GM18517 (cell line): ENCODE data around the gene JAG2.

Experiments used
- ATAC-seq: cut with Tn5 transposase; IDR thresholded peaks from one replicate; pipeline ENCODE4 v1.9.1; 2021; ENCODE audit warnings: mild to moderate bottlenecking, moderate library complexity; ENCODE audit not compliant: unreplicated experiment

The JAG2 gene

DNA sequence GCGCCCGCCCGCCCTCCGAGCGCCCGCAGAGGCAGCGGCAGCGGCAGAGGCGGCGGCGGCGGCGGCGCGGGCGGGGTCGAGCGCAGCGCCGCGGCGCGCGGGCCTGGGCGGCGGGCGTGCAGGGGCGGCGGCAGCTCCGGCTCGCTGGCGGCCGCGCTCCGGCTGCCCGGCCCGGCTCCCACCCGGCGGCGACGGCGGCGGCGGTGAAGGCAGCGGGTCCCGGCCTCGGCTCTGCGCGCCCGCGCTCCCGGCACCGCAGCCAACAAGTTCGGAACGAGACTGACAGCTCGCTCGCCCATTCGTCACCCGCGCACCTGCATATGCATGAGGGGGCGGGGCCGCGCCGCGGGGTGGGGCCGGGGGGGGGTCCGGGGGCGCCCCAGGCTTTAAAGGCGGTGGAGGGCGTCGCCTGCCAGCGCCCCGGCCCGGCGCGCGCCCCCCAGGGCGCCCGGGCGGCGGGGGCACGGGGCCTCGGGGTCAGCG, at the start of gene JAG2:
TSS of gene JAG2 (minus strand) at position 281 of the 483 bp plus-strand sequence. CDS start 356 bp downstream, outside the sequence.
- no peak for ATAC-seq

GRCh38 chr14:105217774-105218173, 49.2 kb upstream of the JAG2 start:
- ATAC-seq = no peak

GRCh38 chr14:105216490-105217247, 48.1 kb upstream of the JAG2 start:
- no peak for ATAC-seq

GRCh38 chr14:105215602-105216001, 47.0 kb upstream of the JAG2 start:
- ATAC-seq = no peak

- ATAC-seq = no peak
Measured at GRCh38 chr14:105214324-105214915, 45.8 kb upstream of the JAG2 start.

GRCh38 chr14:105213361-105213760, 44.8 kb upstream of the JAG2 start:
- ATAC-seq = no peak

DNA sequence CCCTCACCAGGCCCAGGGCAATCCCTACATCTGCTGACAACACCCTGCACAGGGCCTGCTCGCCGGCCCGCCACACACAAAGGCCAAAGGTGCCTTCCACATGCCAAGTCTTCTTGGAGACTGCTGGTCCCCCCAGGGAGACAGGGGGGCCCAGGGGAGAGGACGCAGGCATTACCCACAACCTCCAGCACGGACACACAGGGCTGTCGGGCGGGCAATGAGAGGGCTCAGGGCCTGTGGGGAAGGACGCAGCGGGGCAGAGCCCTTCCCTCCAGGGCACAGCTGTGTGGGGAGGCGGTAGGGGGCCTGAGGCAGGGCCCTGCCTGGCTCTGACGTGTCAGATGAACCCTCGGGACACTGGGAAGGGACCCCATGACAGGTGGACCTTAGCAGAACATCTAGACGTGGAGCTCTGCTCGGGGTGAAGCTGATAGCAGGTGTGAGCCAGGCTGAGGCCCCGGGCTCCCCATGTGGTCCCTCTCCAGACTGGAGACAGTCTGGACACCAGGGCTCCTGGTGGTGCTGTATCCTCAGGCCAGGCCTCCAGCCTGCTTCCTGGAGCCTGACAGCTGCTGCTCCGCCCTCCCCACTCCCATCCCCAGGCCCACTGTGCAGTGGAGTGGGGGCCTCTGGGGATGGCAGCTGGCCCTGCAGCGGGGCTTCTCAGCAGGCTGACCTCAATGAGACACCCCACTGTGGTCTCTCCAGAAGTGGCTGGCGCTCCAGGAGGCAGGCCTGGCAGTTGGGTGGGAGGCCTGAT, 44.1 kb upstream of the JAG2 start:
- ATAC-seq = no peak

DNA sequence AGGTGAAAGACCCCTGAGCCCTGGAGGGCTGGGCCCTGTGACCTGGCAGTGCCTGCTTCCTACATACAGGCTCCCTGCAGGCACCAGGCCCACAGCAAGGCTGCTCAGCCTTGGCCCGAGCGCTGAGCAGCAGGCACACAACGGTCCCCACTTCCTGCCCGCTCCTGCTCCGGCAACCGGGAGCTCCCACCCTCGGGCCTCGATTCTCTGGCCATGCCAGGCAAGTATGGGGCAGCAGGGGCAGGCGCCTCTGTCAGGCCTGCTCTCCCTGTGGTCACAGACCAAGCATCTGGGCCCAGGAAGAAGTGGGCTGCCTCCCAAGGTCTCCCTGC, 43.1 kb upstream of the JAG2 start:
- ATAC-seq = no peak

DNA sequence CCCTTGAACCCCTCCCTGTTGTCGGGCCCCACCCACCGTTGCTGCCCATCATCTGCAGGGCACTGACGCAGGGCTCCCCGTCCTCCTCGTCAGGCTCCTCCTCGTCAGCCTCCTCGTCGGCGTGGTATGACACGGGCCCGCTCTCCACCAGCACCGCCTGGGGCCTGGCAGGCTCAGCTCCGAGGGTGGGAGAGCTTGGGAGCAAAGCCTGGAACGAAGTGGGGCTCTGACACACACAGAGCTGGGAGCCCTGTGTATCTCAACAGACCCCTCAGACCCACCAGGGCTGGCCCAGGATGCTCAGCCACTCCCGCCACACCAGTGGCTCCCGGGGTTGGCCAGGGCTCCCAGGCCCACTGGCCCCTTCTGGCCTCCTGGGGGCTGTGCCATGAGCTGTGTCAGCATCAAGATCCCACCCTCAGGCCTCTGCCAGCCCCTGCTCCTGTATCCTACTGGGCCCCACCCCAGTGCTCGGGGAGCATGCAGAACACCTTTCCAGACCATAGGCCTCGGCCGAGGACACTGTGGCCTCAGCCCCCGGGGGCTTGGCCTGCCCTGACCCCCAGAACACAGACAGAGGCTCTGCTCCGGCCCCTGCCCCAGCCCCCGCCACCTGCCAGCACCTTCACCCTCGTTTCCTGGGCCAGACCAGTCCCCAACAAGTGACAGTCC, 42.6 kb upstream of the JAG2 start:
- ATAC-seq = no peak

DNA sequence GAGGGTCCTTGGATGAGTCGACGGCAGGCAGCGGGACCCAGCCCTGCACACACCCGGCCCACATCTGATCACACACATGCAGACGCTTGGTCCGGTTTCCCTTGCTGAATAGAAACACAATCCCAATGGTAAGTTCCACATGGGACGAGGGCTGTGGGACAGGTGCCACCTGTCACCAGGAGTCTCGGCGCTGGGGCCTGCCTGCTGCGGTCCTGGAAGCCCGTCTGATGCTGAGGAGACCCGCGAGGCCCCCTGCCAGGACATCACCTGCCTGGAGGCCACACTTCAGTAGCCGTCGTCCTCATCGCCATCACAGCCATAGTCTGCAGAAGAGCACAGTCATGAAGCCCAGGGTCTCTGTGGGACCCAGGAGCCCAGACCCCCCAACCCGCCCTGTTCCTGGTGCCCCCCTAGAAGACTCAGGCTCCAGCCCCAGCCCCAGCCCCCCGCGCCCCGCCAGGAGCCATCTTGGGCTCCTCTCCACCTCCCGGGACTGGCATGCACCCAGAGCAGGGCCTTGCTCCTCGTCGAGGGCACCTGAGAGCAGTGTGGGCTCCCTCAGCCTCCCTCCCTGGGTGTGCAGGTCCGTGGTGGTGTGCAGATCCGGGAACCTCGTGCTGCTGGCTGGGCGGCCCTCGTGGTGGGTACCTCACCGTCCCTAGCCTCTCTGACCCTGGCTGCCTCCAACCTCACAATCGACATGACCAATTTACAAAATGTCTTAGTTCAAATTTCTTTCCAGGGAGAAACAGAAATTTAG, 41.9 kb upstream of the JAG2 start:
- no peak for ATAC-seq

- no peak for ATAC-seq
Measured at GRCh38 chr14:105209646-105210045, 41.1 kb upstream of the JAG2 start.

- ATAC-seq = no peak
Measured at GRCh38 chr14:105209091-105209490, 40.5 kb upstream of the JAG2 start.

- ATAC-seq = no peak
Measured at GRCh38 chr14:105208738-105209075, 40.1 kb upstream of the JAG2 start.

DNA sequence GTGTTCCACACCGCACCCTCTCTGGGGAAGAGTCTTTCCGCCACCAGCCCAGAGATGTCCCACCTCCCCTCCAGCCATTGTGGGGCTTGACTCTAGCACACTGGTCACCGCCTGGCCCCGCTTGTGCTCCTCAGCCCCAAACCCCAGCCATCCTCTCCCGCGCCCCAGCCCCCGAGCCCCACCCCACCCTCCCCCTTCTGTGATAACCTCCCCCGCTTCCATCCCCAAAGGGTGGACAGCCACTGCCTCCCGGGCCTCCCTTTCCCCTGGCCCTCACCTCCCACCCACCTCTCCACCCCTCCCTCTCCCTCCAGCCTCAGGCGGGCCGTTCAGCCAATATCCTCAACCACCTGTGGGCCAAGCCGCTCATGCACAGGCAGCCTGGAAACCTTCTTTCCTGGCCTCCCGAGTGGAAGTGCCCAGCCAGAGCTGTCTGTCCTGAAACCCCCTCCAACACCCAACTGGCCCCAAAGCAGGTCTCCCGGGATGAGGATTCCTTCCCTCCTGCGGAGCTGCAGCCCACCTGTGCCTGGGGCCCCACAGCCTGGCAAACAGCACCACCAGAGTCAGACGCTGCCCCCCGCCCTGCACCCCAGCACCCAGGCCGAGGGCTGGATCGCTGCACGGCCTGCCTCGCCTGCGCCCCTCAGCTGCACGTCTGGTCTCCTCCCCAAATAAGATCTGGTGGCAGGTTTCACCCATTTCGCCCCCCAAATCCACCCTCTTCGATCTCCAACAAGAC, 39.6 kb upstream of the JAG2 start:
- ATAC-seq = no peak

DNA sequence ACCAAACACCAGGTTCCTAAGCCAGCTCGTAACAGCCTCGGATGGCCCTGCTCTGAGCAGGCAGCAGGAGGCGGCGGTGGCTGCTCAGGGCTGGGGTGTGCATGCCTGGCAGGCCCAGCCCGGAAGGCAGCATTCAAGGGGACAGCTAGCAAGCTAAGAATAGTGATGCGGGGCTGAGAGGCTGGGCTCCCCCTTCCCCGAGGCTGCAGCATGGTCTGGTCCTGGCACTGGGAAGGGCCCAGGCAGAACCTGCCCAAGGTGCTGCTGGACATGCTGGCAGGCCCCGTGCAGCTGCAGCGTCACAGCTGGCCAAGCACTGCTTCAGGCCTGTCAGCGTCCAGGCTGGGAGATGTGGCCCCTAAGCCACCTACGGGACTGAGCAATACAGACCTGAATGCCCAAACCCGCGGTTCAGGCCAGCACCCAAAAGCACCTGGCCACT, 38.9 kb upstream of the JAG2 start:
- no peak for ATAC-seq

- no peak for ATAC-seq
Measured at GRCh38 chr14:105206873-105207272, 38.3 kb upstream of the JAG2 start.

- ATAC-seq = no peak
Measured at GRCh38 chr14:105205673-105206208, 37.2 kb upstream of the JAG2 start.

GRCh38 chr14:105204931-105205672, 36.5 kb upstream of the JAG2 start:
- ATAC-seq = no peak
